ENCODE measurements around the gene AFTPH. TPM values are rescaled to one million over a fixed set of nuclear protein-coding genes. Genes with fewer than 3 reads are reported as not detected.

The AFTPH gene
- total RNA-seq, 4 donors from 2014 or later, result 49.1 to 64.3 (median 57.1) TPM

DNA sequence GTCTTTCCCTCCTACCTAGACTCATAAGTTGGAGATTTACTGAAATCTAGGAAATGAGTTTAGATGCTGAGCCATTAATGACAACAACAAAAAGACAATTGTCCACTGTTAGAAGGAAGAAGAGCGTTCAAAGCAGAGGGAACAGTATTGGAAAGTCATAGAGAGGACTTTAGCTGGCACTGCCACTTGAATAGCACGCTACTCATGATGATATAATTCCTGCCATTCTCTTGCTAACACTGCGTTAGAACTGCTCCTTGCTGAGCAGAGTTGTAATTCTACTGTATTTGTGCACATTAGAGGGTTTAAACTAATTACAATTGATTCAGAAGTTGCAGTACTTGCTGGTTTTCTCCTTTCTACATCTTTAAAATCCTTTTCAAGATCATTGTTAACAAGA is 9.0 kb upstream of the AFTPH start:
- DNase-seq (ENCODE audit: low spot score in 2 of 2), result no peak
- Histone ChIP-seq H3K36me3 (no peaks in the 10 kb centered on the region), H3K9me3 (no peaks in the 10 kb centered on the region), H3K27me3 (no peaks in the 10 kb centered on the region), H3K4me1 (peaks cover 8% of the 10 kb centered on the region), H3K27ac (no peak overlapping the region), H3K4me3 (no peak overlapping the region)
- WGBS, result 83% methylated on average over 3 of the region's 3 CpGs
- TF ChIP-seq EP300 (IDR thresholded peaks at IDR 0.05) (no peak), POLR2A (IDR thresholded peaks at IDR 0.05) (no peak)
- TF ChIP-seq, protein P1, sequence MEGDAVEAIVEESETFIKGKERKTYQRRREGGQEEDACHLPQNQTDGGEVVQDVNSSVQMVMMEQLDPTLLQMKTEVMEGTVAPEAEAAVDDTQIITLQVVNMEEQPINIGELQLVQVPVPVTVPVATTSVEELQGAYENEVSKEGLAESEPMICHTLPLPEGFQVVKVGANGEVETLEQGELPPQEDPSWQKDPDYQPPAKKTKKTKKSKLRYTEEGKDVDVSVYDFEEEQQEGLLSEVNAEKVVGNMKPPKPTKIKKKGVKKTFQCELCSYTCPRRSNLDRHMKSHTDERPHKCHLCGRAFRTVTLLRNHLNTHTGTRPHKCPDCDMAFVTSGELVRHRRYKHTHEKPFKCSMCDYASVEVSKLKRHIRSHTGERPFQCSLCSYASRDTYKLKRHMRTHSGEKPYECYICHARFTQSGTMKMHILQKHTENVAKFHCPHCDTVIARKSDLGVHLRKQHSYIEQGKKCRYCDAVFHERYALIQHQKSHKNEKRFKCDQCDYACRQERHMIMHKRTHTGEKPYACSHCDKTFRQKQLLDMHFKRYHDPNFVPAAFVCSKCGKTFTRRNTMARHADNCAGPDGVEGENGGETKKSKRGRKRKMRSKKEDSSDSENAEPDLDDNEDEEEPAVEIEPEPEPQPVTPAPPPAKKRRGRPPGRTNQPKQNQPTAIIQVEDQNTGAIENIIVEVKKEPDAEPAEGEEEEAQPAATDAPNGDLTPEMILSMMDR (IDR thresholded peaks at IDR 0.05), result no peak

DNA sequence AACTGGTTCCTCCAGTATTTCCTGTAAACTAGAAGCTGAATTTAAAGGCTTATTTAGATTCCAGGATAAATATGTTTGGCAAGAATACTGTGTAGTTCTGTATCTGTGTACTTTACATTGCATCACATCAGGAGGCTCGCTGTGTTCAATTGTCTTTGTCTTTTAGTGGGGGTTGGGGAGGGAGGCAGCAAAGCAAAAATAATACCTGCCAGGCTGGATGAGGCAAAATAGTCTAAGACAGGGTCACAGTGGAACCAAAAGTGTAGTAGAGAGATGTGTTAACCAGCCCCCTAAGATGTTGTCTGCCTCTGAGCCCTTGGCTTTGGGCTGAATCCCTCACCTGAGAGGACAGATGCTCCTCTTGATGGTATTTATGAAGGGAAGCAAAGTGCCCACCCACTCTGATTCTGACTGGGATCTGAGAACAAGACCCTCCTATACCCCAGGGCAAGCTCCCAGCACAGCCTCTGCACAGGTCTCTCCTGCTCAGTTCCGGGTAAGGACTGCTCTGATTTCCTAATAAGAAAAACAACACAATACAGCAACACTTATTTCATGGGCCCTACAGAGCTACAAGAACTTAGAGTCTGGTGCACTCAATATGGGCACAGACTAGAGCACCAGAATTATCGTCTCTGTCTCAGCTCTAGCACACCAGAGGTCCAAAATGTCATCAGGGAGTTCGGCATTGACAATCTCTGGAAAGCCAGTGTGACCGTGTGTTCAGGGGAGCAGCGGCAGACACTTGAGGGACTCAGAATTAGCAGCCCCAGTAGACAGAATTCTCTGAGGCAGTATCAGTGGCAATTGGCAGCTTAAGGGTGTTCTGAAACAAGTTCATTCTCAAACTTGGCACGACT is 7.2 kb upstream of the AFTPH start:
- WGBS, result 80% methylated on average over 7 of the region's 7 CpGs
- peaks cover 8% of the 10 kb centered on the region for H3K4me1 ChIP-seq
- H3K4me3 ChIP-seq, result no peak overlapping the region
- H3K27ac ChIP-seq, result peak overlapping the region; percentile 66
- H3K9me3 ChIP-seq, result no peaks in the 10 kb centered on the region
- H3K36me3 ChIP-seq, result no peaks in the 10 kb centered on the region
- TF ChIP-seq, protein P1 (IDR thresholded peaks at IDR 0.05), result no peak
- TF ChIP-seq EP300 (IDR thresholded peaks at IDR 0.05), result no peak
- no peak for DNase-seq (ENCODE audit: low spot score in 2 of 2)
- no peaks in the 10 kb centered on the region for H3K27me3 ChIP-seq

DNA sequence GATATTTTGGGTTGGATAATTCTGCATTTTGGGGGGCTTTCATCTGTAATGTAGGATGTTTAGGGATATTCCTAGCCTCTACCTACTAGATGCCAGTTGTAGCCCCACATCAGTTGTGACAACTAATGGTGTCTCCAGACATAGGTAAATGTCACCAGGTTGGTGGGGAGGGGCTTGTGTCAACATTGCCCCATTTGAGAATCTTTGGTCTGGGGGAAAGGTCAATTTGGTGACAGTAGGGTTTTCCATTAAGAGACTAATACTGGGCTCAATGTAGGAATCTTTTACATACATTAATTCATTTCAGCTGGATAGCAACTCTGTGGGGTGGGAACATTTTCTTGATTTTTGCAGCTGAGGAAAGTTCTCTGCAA is 6.6 kb upstream of the AFTPH start:
- no peak for TF ChIP-seq POLR2AphosphoS5 (IDR thresholded peaks at IDR 0.05)
- TF ChIP-seq POLR2A (IDR thresholded peaks at IDR 0.05), result no peak
- no peak for TF ChIP-seq EP300 (IDR thresholded peaks at IDR 0.05)
- TF ChIP-seq, protein P1 (IDR thresholded peaks at IDR 0.05), result no peak
- Histone ChIP-seq H3K27ac (no peak overlapping the region), H3K27me3 (no peaks in the 10 kb centered on the region), H3K4me3 (no peak overlapping the region), H3K9me3 (no peaks in the 10 kb centered on the region), H3K36me3 (no peaks in the 10 kb centered on the region), H3K4me1 (peaks cover 10% of the 10 kb centered on the region)
- no peak for DNase-seq (ENCODE audit: low spot score in 2 of 2)

DNA sequence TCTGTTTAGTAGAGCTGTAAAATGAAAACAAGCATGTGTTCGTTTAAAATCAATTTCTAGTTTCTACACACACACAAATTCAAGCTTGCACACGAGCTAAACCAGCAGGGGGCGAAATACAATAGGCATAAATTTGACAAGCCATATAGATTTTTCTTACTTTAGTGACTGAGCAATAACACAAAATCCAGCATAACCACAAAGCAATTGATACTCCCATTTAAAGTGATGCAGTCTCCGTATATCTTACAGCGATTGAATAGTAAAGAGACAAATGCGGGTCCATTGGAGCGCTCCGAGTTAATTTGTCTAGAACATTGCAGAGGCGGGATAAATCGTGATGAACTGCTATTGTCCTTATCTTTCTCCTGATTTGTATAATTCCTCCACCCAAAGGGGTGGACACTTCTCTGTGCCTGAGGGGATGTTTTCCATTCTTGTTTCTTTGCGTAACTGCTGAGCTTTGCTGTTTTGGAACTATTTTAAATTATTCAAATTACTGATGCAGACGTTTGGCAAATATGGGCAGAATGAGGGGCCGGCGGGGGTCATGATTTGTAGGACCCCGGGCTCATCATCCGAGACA is 1.2 kb upstream of the AFTPH start:
- Histone ChIP-seq H3K9me3 (no peaks in the 10 kb centered on the region), H3K4me1 (peaks cover 35% of the 10 kb centered on the region), H3K4me3 (peak overlapping the region; percentile 80), H3K36me3 (no peaks in the 10 kb centered on the region), H3K27ac (peak overlapping the region; percentile 92), H3K27me3 (no peaks in the 10 kb centered on the region)
- WGBS, result under 1% methylated on average over 16 of the region's 16 CpGs
- TF ChIP-seq EP300 (IDR thresholded peaks at IDR 0.05) (no peak), POLR2A (IDR thresholded peaks at IDR 0.05) (no peak), POLR2AphosphoS5 (IDR thresholded peaks at IDR 0.05) (no peak)
- TF ChIP-seq, protein P1 (IDR thresholded peaks at IDR 0.05), result peak; percentile 75 to 82
- no peak for DNase-seq (ENCODE audit: low spot score in 2 of 2)

DNA sequence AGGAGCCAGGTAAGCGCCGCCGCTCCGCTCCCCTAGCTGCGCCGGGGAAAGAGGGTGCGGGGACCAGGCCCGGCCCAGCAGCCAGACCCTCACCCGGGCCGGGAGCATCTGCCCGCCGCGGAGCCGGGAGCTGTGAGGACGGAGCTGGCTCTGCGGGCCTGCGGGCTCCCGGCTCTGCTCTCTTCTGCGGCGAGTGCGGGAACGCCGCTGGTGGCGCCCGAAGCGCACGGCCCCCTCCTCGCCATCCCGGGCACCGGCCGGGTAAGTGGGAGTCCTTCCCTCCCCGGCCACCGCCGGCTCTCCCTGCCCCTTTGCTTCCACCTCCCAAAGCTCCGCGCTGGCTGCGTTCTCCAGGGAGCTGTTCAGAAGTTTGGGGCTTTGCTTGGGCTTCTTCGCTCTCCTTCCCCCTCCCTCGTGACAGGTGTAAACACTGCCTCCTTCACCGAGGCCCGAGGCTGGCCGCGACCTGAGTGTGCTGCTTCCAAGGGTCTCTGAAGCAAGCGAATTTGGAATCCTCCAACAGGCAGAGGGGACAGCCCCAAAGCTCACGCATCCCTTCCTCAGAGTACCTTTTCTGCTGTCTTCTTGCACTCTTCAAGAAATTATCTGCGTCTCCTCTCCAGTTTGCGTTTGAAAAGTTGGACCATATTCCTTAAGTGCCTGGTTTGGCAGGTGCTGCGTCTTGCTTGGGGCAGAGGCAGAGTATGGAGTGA is 632 bp downstream of the AFTPH start:
- WGBS, result 0% methylated on average over 21 of the region's 48 CpGs
- no peaks in the 10 kb centered on the region for H3K27me3 ChIP-seq
- DNase-seq (ENCODE audit: low spot score in 2 of 2), result peak in 1 of 2 donors; percentile 80

More for the DNA sequence above, 632 bp downstream of the AFTPH start:
- Histone ChIP-seq H3K4me3 (peak overlapping the region; percentile 80), H3K27ac (peak overlapping the region; percentile 92), H3K9me3 (no peaks in the 10 kb centered on the region), H3K36me3 (no peaks in the 10 kb centered on the region), H3K4me1 (peaks cover 35% of the 10 kb centered on the region)
- TF ChIP-seq, protein P1 (IDR thresholded peaks at IDR 0.05), result no peak
- no peak for TF ChIP-seq EP300 (IDR thresholded peaks at IDR 0.05)
- no peak for TF ChIP-seq POLR2A (IDR thresholded peaks at IDR 0.05)
- TF ChIP-seq POLR2AphosphoS5 (IDR thresholded peaks at IDR 0.05), result no peak
